Mesenchymal stem cell (in vitro differentiated cells and primary cell): ENCODE results near the gene AIM2.

Experiments used
- DNase-seq: peaks from one replicate; pipeline ENCODE4 v3.0.0-alpha.2; 2013
- H2AFZ ChIP-seq: one replicate; pipeline ENCODE4 v1.6.1; 2013; ENCODE audit warnings: low read depth, mild to moderate bottlenecking, control low read depth, inconsistent platforms, low read length, moderate library complexity
- H2AK5ac ChIP-seq: 2 replicates; pipeline ENCODE4 v1.6.1; 2013; ENCODE audit warnings: low read length, moderate library complexity, mild to moderate bottlenecking, inconsistent platforms; ENCODE audit not compliant: severe bottlenecking
- H2BK120ac ChIP-seq: one replicate; pipeline ENCODE4 v1.6.1; 2013; ENCODE audit warnings: low read depth, mild to moderate bottlenecking, inconsistent platforms, low read length, moderate library complexity
- H2BK12ac ChIP-seq, 2 experiments: one replicate each; pipeline ENCODE4 v1.6.1; 2013; ENCODE audit warnings: inconsistent platforms in 2 of 2, low read length in 2 of 2, mild to moderate bottlenecking in 2 of 2, moderate library complexity in 2 of 2, control low read depth in 1 of 2
- H2BK15ac ChIP-seq: one replicate; pipeline ENCODE4 v1.6.1; 2013; ENCODE audit warnings: mild to moderate bottlenecking, low read depth, inconsistent platforms; ENCODE audit not compliant: poor library complexity, severe bottlenecking
- H2BK5ac ChIP-seq: 2 replicates; pipeline ENCODE4 v1.6.1; 2013; ENCODE audit warnings: low read depth, mild to moderate bottlenecking, low read length, control low read depth, inconsistent platforms; ENCODE audit not compliant: poor library complexity, severe bottlenecking
- H3K14ac ChIP-seq, 2 experiments: one replicate each; pipeline ENCODE4 v1.6.1; 2013; ENCODE audit warnings: inconsistent platforms in 2 of 2, low read length in 2 of 2, control low read depth in 1 of 2, mild to moderate bottlenecking in 1 of 2, moderate library complexity in 1 of 2
- H3K18ac ChIP-seq, 2 experiments: one replicate each; pipeline ENCODE4 v1.6.1; 2013; ENCODE audit warnings: inconsistent platforms in 2 of 2, low read length in 2 of 2, control low read depth in 1 of 2, low read depth in 1 of 2, mild to moderate bottlenecking in 1 of 2
- H3K23ac ChIP-seq, 2 experiments: one replicate each; pipeline ENCODE4 v1.6.1; 2013; ENCODE audit warnings: inconsistent platforms in 2 of 2, low read length in 2 of 2, mild to moderate bottlenecking in 2 of 2, moderate library complexity in 2 of 2, control low read depth in 1 of 2
- H3K27ac ChIP-seq: 2 replicates; pipeline ENCODE4 v1.5.1; 2013; ENCODE audit warnings: mild to moderate bottlenecking, moderate library complexity, low read length, control low read depth, inconsistent platforms; ENCODE audit not compliant: poor library complexity, severe bottlenecking
- H3K27me3 ChIP-seq, 2 experiments: 2 replicates each; pipeline versions ENCODE4 v1.6.1 to v1.7.0; 2013; ENCODE audit warnings: low read length in 2 of 2, mild to moderate bottlenecking in 2 of 2, moderate library complexity in 2 of 2, control low read depth in 1 of 2, inconsistent platforms in 1 of 2; ENCODE audit not compliant: control insufficient read depth in 1 of 2, insufficient read depth in 1 of 2
- H3K36me3 ChIP-seq, 2 experiments: 2 replicates each; pipeline versions ENCODE4 v1.6.1 to v1.7.0; 2013; ENCODE audit warnings: low read length in 2 of 2, control low read depth in 1 of 2, inconsistent platforms in 1 of 2, low read depth in 1 of 2, mild to moderate bottlenecking in 1 of 2; ENCODE audit not compliant: insufficient read depth in 2 of 2, control insufficient read depth in 1 of 2
- H3K4ac ChIP-seq, 2 experiments: one replicate each; pipeline ENCODE4 v1.6.1; 2013; ENCODE audit warnings: inconsistent platforms in 2 of 2, low read length in 2 of 2, mild to moderate bottlenecking in 2 of 2, moderate library complexity in 2 of 2, control low read depth in 1 of 2, low read depth in 1 of 2
- H3K4me1 ChIP-seq: 2 replicates; pipeline ENCODE4 v1.6.1; 2013; ENCODE audit warnings: low read depth, low read length, control low read depth; ENCODE audit not compliant: control insufficient read depth, insufficient read depth
- H3K4me2 ChIP-seq: 2 replicates; pipeline ENCODE4 v1.6.1; 2013; ENCODE audit warnings: low read length, mild to moderate bottlenecking, inconsistent platforms; ENCODE audit not compliant: poor library complexity, severe bottlenecking
- H3K4me3 ChIP-seq, 2 experiments: 2 replicates each; pipeline versions ENCODE4 v1.5.1 to v1.7.0; 2013; ENCODE audit warnings: low read length in 2 of 2, mild to moderate bottlenecking in 2 of 2, control low read depth in 1 of 2, low read depth in 1 of 2; ENCODE audit not compliant: insufficient read depth in 1 of 2
- H3K79me1 ChIP-seq: replicated peaks from 2 replicates; pipeline ENCODE4 v1.6.1; 2013; ENCODE audit warnings: mild to moderate bottlenecking, control low read depth, low read length, inconsistent platforms; ENCODE audit not compliant: poor library complexity, severe bottlenecking
- H3K9ac ChIP-seq: 2 replicates; pipeline ENCODE4 v1.7.0; 2013; ENCODE audit warnings: mild to moderate bottlenecking, low read length, moderate library complexity
- H3K9me3 ChIP-seq: 2 replicates; pipeline ENCODE4 v1.7.0; 2013; ENCODE audit warnings: mild to moderate bottlenecking, low read length; ENCODE audit not compliant: control insufficient read depth
- H4K8ac ChIP-seq: one replicate; pipeline ENCODE4 v1.6.1; 2013; ENCODE audit warnings: inconsistent platforms, mild to moderate bottlenecking, low read length, moderate library complexity
- H4K91ac ChIP-seq: one replicate; pipeline ENCODE4 v1.6.1; 2013; ENCODE audit warnings: mild to moderate bottlenecking, low read length, inconsistent platforms
- WGBS: methylation state at CpG from one replicate; pipeline ENCODE4 v1.1.7; 2013; ENCODE audit warnings: mixed read lengths; 5-methylcytosine and 5-hydroxymethylcytosine counted together

Gene AIM2

DNA sequence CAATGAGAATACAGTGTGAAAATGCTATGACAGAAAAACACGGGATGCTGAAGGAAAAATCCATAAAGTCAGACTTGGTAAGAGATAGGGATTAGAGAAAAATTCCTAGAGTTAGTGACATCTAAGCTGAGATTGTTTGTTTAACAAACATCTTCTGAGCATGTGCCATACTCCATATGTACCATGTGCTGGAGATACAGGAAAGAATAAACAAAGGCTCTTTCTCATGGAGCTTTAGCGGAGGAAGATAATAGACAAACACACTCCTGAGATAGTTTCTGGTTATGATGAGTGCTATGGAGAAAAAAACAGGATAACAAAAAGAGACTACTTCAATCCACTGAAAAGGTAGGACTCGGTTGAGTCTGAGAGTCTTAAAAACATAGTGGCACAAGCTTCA, 22.0 kb upstream of the AIM2 start:
- H3K4me3 ChIP-seq, result no peak overlapping the region
- DNase-seq, result no peak
- no peak overlapping the region for H2BK12ac ChIP-seq
- no peak overlapping the region for H2BK15ac ChIP-seq
- H3K18ac ChIP-seq, result no peak overlapping the region
- H4K8ac ChIP-seq, result no peak overlapping the region
- H2BK120ac ChIP-seq, result no peak overlapping the region
- H2BK5ac ChIP-seq, result no peak overlapping the region
- no peak overlapping the region for H3K23ac ChIP-seq
- H3K27me3 ChIP-seq, result no peaks in the 10 kb centered on the region
- no peak overlapping the region for H3K14ac ChIP-seq
- no peak overlapping the region for H3K4me2 ChIP-seq
- no peak overlapping the region for H4K91ac ChIP-seq
- no peak overlapping the region for H3K4ac ChIP-seq
- no peak overlapping the region for H3K9ac ChIP-seq
- no peak overlapping the region for H3K27ac ChIP-seq
- no peaks in the 10 kb centered on the region for H3K79me1 ChIP-seq
- no peak overlapping the region for H2AK5ac ChIP-seq
- 88% methylated on average over 3 of the region's 3 CpGs for WGBS
- no peaks in the 10 kb centered on the region for H3K9me3 ChIP-seq
- no peak overlapping the region for H2AFZ ChIP-seq
- H3K4me1 ChIP-seq, result no peaks in the 10 kb centered on the region
- no peaks in the 10 kb centered on the region for H3K36me3 ChIP-seq

DNA sequence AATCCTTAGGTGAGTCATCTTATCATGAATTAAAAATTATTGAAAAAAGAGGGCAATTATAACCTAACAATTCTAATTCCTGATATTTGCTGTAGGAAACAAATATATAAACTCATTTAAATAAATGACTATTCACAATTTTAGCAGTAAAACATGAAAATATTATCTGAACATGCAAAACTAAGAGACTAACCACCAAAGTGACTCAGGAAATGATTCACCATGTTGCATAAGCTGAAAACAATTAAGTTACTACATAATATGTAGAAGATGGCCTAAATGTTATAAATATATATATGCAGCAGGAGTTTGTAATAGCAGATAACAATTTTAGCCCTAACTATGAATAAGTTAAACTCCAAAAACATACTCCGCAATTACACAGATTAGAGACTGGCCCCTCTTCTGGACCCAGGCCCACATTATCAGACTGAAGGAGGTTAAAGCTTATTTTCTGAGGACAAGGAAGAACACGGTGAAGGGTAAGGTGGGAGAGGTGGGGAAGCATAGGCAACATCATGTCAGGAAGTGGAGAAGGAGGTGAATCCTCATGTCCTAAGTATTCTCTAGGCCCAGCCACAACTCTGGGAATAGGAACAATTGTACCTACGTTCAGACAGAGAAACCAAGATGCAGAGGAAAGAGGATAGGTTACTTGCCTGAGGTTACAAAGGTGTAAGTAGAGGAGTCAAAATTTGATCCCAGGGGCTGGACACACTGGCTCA, 15.6 kb upstream of the AIM2 start:
- Histone ChIP-seq H2AFZ (no peak overlapping the region), H4K8ac (peak overlapping the region; percentile 56), H3K9me3 (no peaks in the 10 kb centered on the region), H3K14ac (no peak overlapping the region), H3K4me3 (peak overlapping the region in 1 of 2 experiments; percentile 22), H3K27me3 (no peaks in the 10 kb centered on the region), H3K4me1 (no peaks in the 10 kb centered on the region), H3K18ac (peak overlapping the region in 1 of 2 experiments; percentile 11), H2BK15ac (no peak overlapping the region), H3K4ac (no peak overlapping the region), H3K4me2 (no peak overlapping the region), H2BK12ac (peak overlapping the region in 1 of 2 experiments; percentile 12), H3K79me1 (no peaks in the 10 kb centered on the region), H3K27ac (no peak overlapping the region), H3K23ac (no peak overlapping the region), H2AK5ac (no peak overlapping the region), H3K36me3 (no peaks in the 10 kb centered on the region), H2BK5ac (no peak overlapping the region), H2BK120ac (no peak overlapping the region), H3K9ac (peak overlapping the region; percentile 28), H4K91ac (peak overlapping the region; percentile 20)
- WGBS, result 36% methylated on average over 2 of the region's 3 CpGs
- peak; percentile 76 for DNase-seq

DNA sequence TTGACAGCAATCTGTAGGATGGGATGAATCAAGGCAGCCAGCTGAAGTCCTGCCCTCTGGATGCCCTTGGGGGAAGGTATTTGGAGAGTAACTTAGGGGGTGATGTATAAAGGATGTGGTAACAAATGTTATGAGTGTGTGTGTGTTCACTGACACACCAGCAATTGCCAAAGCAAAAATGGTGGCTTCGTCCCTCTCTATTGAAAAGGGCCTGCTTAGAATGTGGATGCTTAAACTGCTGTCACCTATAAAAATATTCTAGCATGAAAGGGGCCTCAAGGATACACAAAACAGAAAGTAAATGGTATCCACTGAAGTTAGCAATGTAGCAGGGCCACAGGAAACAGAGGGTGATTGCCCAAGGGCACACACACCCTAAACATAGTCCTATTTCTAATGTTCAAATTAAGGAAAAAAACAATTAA, 15.1 kb upstream of the AIM2 start:
- Histone ChIP-seq H3K18ac (peak overlapping the region in 1 of 2 experiments; percentile 47), H3K9me3 (no peaks in the 10 kb centered on the region), H3K23ac (no peak overlapping the region), H2AFZ (no peak overlapping the region), H2BK15ac (no peak overlapping the region), H4K8ac (peak overlapping the region; percentile 73), H3K4me2 (no peak overlapping the region), H3K4me3 (peak overlapping the region in 1 of 2 experiments; percentile 22), H2BK5ac (no peak overlapping the region), H3K4me1 (no peaks in the 10 kb centered on the region), H3K9ac (peak overlapping the region; percentile 26), H3K14ac (no peak overlapping the region), H3K36me3 (no peaks in the 10 kb centered on the region), H3K4ac (no peak overlapping the region), H2AK5ac (no peak overlapping the region), H2BK12ac (no peak overlapping the region), H3K79me1 (no peaks in the 10 kb centered on the region), H4K91ac (peak overlapping the region; percentile 84), H3K27me3 (no peaks in the 10 kb centered on the region), H2BK120ac (no peak overlapping the region), H3K27ac (no peak overlapping the region)
- peak; percentile 61 for DNase-seq
- no CpG with 5 or more reads among the region's 1 CpG for WGBS

DNA sequence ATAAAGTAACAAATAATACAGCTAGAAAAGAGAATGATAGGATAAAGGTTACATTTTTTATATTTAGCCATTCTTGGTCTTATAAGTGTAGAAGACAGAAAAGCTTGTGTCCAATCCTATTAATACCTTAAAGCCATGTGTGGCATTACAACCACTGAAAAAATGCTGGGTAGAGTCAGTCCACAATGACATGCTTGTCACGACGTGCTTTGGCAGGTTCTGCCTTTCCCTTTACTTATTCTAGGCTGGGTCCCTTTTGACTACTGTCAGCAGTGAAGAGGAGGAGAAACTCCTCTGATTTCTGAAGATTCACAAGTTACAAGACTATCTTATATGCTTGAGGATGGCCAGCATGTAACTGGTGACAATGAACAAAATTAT, 14.6 kb upstream of the AIM2 start:
- H3K14ac ChIP-seq, result no peak overlapping the region
- no peak overlapping the region for H4K91ac ChIP-seq
- H3K27me3 ChIP-seq, result peaks cover 0 to 4% of the 10 kb centered on the region in 2 experiments
- no peaks in the 10 kb centered on the region for H3K79me1 ChIP-seq
- H2BK120ac ChIP-seq, result no peak overlapping the region
- no peaks in the 10 kb centered on the region for H3K36me3 ChIP-seq
- no peak overlapping the region for H3K4ac ChIP-seq
- H2BK12ac ChIP-seq, result no peak overlapping the region
- H2AK5ac ChIP-seq, result no peak overlapping the region
- no peak overlapping the region for H2BK15ac ChIP-seq
- no peaks in the 10 kb centered on the region for H3K4me1 ChIP-seq
- peak overlapping the region in 1 of 2 experiments; percentile 22 for H3K4me3 ChIP-seq
- H3K9ac ChIP-seq, result peak overlapping the region; percentile 26
- 83% methylated on average over 2 of the region's 2 CpGs for WGBS
- H4K8ac ChIP-seq, result no peak overlapping the region
- H3K27ac ChIP-seq, result no peak overlapping the region
- no peak overlapping the region for H2BK5ac ChIP-seq
- H2AFZ ChIP-seq, result no peak overlapping the region
- H3K4me2 ChIP-seq, result no peak overlapping the region
- DNase-seq, result peak; percentile 2
- H3K18ac ChIP-seq, result no peak overlapping the region
- no peak overlapping the region for H3K23ac ChIP-seq
- no peaks in the 10 kb centered on the region for H3K9me3 ChIP-seq
